Measurements from ENCODE around the gene CEP170B. TPM values are rescaled to one million over a fixed set of nuclear protein-coding genes. Genes with fewer than 3 reads are reported as not detected.

Gene CEP170B
- total and polyA plus RNA-seq, 2 of the 8 experiments (the other 6 are each of a cell fraction or from before 2014, with no cell fraction given): 9.1 to 33.8 TPM

DNA sequence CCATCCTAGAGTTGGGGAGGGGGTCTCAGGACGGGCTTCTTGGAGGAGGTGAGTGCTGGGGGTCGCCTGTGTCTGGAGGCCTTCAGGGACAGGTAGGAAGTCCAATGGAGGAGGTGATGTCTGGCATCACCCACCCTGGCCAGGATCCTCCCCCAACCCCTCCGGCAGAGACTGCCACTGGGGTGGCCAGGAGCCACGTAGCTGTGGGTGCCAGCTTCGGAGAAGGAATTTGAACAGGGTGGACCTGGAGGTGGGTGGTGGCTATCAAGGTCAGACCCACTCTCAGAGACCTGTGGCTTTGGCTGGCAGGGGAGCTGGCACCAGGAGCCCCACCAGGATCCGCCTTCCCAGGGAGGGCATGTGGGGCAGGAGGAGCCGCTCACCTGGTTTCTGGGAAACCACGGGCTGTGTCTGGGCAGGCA, 9.1 kb downstream of the CEP170B start (continued):
- no peak for TF ChIP-seq KDM1A (IDR thresholded peaks at IDR 0.05; ENCODE audit: borderline replicate concordance, low read length)
- no peak for TF ChIP-seq ZNF274 (IDR thresholded peaks at IDR 0.05; ENCODE audit: borderline replicate concordance, extremely low read depth, low read length)
- TF ChIP-seq SUZ12 (IDR thresholded peaks at IDR 0.05; ENCODE audit: low read length): no peak
- TF ChIP-seq GABPA (IDR thresholded peaks at IDR 0.05; ENCODE audit: borderline replicate concordance, insufficient read depth, low read length): no peak
- no peak for TF ChIP-seq CHD1 (IDR thresholded peaks at IDR 0.05; ENCODE audit: low read depth, low read length)
- TF ChIP-seq, protein P1, sequence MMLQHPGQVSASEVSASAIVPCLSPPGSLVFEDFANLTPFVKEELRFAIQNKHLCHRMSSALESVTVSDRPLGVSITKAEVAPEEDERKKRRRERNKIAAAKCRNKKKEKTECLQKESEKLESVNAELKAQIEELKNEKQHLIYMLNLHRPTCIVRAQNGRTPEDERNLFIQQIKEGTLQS (IDR thresholded peaks at IDR 0.05; ENCODE audit: insufficient read depth, low read depth, low read length): no peak
- TF ChIP-seq TAF1 (IDR thresholded peaks at IDR 0.05; ENCODE audit: low read depth, low read length): no peak
- TF ChIP-seq JUND (IDR thresholded peaks at IDR 0.05; ENCODE audit: low read length): no peak
- no peak for TF ChIP-seq FOSL1 (IDR thresholded peaks at IDR 0.05; ENCODE audit: insufficient read depth, low read depth, low read length)

All from H1 (cell line).